Measurements from ENCODE around the gene SLTM. TPM values are rescaled to one million over a fixed set of nuclear protein-coding genes. Genes with fewer than 3 reads are reported as not detected.
"Not testable (repeated sequence)": the region's sequence is repeated elsewhere in the genome, so short reads cannot be mapped to it uniquely, and the experiment has no call there.

Gene SLTM
- total RNA-seq, 2 experiments from 2014 or later = 183 to 189 TPM

DNA sequence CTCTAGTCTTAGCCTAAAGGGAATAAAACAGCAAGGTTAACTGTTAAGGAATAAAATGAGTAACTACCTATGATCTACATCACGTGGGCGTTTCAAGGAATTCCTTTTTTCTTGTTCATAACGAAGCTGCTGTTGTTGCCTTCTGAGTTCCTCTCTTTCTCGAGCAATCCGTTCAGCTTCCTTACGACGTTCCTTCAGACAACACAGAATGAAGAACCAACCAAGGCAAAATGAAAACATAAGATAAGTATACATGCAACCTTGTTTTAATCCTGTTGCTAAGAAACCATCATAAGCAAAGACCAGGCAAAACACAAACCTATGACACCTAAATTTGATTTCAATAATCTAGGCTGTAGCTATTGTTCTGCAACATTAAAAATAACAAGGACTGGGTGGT lies 44.1 kb downstream of the SLTM start:
- ATAC-seq (ENCODE audit: poor library complexity) (no peak), DNase-seq (no peak)
- H3K27me3 Mint-ChIP-seq = no peaks in the 10 kb centered on the region
- peaks cover 7% of the 10 kb centered on the region for H3K4me1 Mint-ChIP-seq (ENCODE audit: low read depth)
- Histone ChIP-seq H3K9me3 (ENCODE audit: control insufficient read depth in 1 of 2, insufficient read depth in 1 of 2, low read length in 2 of 2) (no peaks in the 10 kb centered on the region), H3K4me1 (ENCODE audit: insufficient read depth, low read length) (no peaks in the 10 kb centered on the region), H3K4me3 (ENCODE audit: low read length) (no peak overlapping the region), H3K27ac (ENCODE audit: low read depth in 1 of 2, low read length in 2 of 2) (no peak overlapping the region), H3K27me3 (ENCODE audit: control insufficient read depth in 1 of 2, insufficient read depth in 2 of 2, low read length in 2 of 2) (no peaks in the 10 kb centered on the region), H3K36me3 (ENCODE audit: insufficient read depth, low read length) (peaks cover 99% of the 10 kb centered on the region)
- H3K36me3 Mint-ChIP-seq (ENCODE audit: low read depth) = peaks cover 97% of the 10 kb centered on the region
- intact Hi-C loops (cut with DNase I, micrococcal nuclease) = no loop called here
- TF ChIP-seq, protein P1, sequence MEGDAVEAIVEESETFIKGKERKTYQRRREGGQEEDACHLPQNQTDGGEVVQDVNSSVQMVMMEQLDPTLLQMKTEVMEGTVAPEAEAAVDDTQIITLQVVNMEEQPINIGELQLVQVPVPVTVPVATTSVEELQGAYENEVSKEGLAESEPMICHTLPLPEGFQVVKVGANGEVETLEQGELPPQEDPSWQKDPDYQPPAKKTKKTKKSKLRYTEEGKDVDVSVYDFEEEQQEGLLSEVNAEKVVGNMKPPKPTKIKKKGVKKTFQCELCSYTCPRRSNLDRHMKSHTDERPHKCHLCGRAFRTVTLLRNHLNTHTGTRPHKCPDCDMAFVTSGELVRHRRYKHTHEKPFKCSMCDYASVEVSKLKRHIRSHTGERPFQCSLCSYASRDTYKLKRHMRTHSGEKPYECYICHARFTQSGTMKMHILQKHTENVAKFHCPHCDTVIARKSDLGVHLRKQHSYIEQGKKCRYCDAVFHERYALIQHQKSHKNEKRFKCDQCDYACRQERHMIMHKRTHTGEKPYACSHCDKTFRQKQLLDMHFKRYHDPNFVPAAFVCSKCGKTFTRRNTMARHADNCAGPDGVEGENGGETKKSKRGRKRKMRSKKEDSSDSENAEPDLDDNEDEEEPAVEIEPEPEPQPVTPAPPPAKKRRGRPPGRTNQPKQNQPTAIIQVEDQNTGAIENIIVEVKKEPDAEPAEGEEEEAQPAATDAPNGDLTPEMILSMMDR (IDR thresholded peaks at IDR 0.05) = no peak
- POLR2A ChIA-PET = no interaction called here
- no peak overlapping the region for H3K4me3 Mint-ChIP-seq
- CTCF ChIA-PET = no interaction called here
- H3K9me3 Mint-ChIP-seq = no peaks in the 10 kb centered on the region
- H3K27ac Mint-ChIP-seq = no peak overlapping the region

DNA sequence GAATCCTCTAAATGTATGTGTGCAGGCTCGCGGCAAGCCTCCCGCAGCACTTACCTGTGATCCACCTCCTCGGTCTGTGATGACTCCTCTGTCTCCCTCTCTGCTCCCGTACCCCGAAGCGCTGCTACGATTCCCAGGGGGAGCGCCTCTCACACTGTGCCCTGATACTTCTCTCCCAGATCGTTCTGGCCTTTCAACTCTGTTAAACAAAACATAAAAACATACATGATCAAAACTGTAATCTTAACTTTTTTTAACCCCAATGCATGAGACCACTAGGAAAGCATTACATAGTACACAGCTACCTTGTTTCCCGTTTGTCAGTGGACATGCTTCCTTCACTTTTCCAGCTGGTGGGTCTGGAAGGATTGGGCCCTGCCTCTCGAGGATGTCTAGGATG lies 46.6 kb downstream of the SLTM start:
- H3K27ac ChIP-seq (ENCODE audit: low read depth in 1 of 2, low read length in 2 of 2) = no peak overlapping the region
- H3K36me3 Mint-ChIP-seq (ENCODE audit: low read depth) = peaks cover 97% of the 10 kb centered on the region
- no peaks in the 10 kb centered on the region for H3K9me3 Mint-ChIP-seq
- H3K36me3 ChIP-seq (ENCODE audit: insufficient read depth, low read length) = peaks cover 96% of the 10 kb centered on the region
- ATAC-seq (ENCODE audit: poor library complexity) (no peak), DNase-seq (no peak)
- no peak overlapping the region for H3K4me3 ChIP-seq (ENCODE audit: low read length)
- no peaks in the 10 kb centered on the region for H3K4me1 Mint-ChIP-seq (ENCODE audit: low read depth)
- no peak overlapping the region for H3K4me3 Mint-ChIP-seq
- H3K9me3 ChIP-seq (ENCODE audit: control insufficient read depth in 1 of 2, insufficient read depth in 1 of 2, low read length in 2 of 2) = no peaks in the 10 kb centered on the region
- H3K27me3 ChIP-seq (ENCODE audit: control insufficient read depth in 1 of 2, insufficient read depth in 2 of 2, low read length in 2 of 2) = no peaks in the 10 kb centered on the region
- POLR2A ChIA-PET = no interaction called here
- H3K27me3 Mint-ChIP-seq = no peaks in the 10 kb centered on the region
- CTCF ChIA-PET = no interaction called here
- no peak overlapping the region for H3K27ac Mint-ChIP-seq
- no peaks in the 10 kb centered on the region for H3K4me1 ChIP-seq (ENCODE audit: insufficient read depth, low read length)
- intact Hi-C loops (cut with DNase I, micrococcal nuclease) = no loop called here
- TF ChIP-seq, protein P1 (IDR thresholded peaks at IDR 0.05) = no peak

DNA sequence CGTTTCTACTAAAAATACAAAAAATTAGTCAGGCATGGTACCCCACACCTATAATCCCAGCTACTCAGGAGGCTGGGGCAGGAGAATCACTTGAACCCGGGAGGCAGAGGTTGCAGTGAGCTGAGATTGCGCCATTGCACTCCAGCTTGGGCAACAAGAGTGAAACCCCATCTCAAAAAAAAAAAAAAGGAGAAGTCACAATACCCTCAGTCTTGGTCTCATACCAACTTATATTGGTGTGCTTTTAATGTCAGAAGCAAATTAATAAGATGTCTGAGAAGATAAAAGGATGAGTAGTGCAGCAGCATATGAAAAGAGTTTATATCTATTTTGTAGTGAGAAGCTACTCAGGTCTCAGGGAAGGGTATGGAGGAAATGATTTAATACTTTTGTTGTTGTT lies 49.6 kb downstream of the SLTM start:
- H3K27ac ChIP-seq (ENCODE audit: low read depth in 1 of 2, low read length in 2 of 2); H3K4me1 ChIP-seq (ENCODE audit: insufficient read depth, low read length); ATAC-seq (ENCODE audit: poor library complexity); intact Hi-C loops (cut with DNase I, micrococcal nuclease); H3K4me3 Mint-ChIP-seq; H3K4me3 ChIP-seq (ENCODE audit: low read length); H3K27me3 ChIP-seq (ENCODE audit: control insufficient read depth in 1 of 2, insufficient read depth in 2 of 2, low read length in 2 of 2); H3K27me3 Mint-ChIP-seq; DNase-seq; POLR2A ChIA-PET; H3K27ac Mint-ChIP-seq; H3K9me3 Mint-ChIP-seq; H3K4me1 Mint-ChIP-seq (ENCODE audit: low read depth); H3K9me3 ChIP-seq (ENCODE audit: control insufficient read depth in 1 of 2, insufficient read depth in 1 of 2, low read length in 2 of 2): not testable (repeated sequence)
- CTCF ChIA-PET = interaction anchor here (0.7 kb wide), 1 partner anchor 1438 kb away, joined by 3 read pairs; no protein-coding TSS in a partner anchor
- peaks cover 96% of the 10 kb centered on the region for H3K36me3 ChIP-seq (ENCODE audit: insufficient read depth, low read length)
- H3K36me3 Mint-ChIP-seq (ENCODE audit: low read depth) = peaks cover 98% of the 10 kb centered on the region

DNA sequence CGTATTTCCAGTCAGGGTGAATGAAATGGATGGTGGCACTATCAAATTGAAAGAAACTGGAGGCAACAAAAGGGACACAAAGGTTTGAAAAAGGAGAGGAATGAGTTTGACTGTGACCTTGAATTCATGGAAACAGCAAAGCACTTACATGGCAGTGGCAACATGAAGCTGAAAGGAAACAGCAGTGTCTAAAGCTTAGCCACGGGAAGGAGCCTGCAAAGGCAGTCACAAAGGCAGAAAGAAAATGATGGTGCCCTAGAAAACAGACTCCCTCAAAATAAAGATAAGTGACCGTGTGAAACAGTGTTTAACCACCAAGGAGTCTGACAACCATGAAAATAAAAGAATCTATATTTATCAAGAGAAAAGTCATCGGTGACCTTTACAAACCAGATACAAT lies 51.2 kb downstream of the SLTM start:
- H3K27ac Mint-ChIP-seq = no peak overlapping the region
- Histone ChIP-seq H3K36me3 (ENCODE audit: insufficient read depth, low read length) (peaks cover 87% of the 10 kb centered on the region), H3K27ac (ENCODE audit: low read depth in 1 of 2, low read length in 2 of 2) (no peak overlapping the region), H3K4me3 (ENCODE audit: low read length) (no peak overlapping the region), H3K4me1 (ENCODE audit: insufficient read depth, low read length) (no peaks in the 10 kb centered on the region), H3K9me3 (ENCODE audit: control insufficient read depth in 1 of 2, insufficient read depth in 1 of 2, low read length in 2 of 2) (no peaks in the 10 kb centered on the region), H3K27me3 (ENCODE audit: control insufficient read depth in 1 of 2, insufficient read depth in 2 of 2, low read length in 2 of 2) (no peaks in the 10 kb centered on the region)
- H3K9me3 Mint-ChIP-seq = no peaks in the 10 kb centered on the region
- ATAC-seq (ENCODE audit: poor library complexity) (no peak), DNase-seq (no peak)
- TF ChIP-seq, protein P1 (IDR thresholded peaks at IDR 0.05) = no peak
- no peak overlapping the region for H3K4me3 Mint-ChIP-seq
- intact Hi-C loops (cut with DNase I, micrococcal nuclease) = no loop called here
- H3K36me3 Mint-ChIP-seq (ENCODE audit: low read depth) = peaks cover 93% of the 10 kb centered on the region
- no peaks in the 10 kb centered on the region for H3K27me3 Mint-ChIP-seq
- no peaks in the 10 kb centered on the region for H3K4me1 Mint-ChIP-seq (ENCODE audit: low read depth)
- ChIA-PET POLR2A (no interaction called here), CTCF (interaction anchor here (0.6 kb wide), 1 partner anchor 16 kb away, joined by 4 read pairs; no protein-coding TSS in a partner anchor)

All from CD4-positive, alpha-beta T cell (primary cell).